D721Med (cell line): Measurements from ENCODE around the gene ERCC6L.

Source experiments
- DNase-seq: peaks from one replicate; pipeline ENCODE4 v3.0.0; 2011; ENCODE audit warnings: low spot score; ENCODE audit not compliant: insufficient read length
- FAIRE-seq: peaks from 2 replicates; lab custom pipeline; 2011; peaks lifted over from hg19 to GRCh38; lab: Jason Lieb, UNC
- CTCF ChIP-seq: IDR thresholded peaks from 2 replicates; pipeline ENCODE4 v1.5.1; 2012; ENCODE audit warnings: mild to moderate bottlenecking, control low read depth; ENCODE audit not compliant: insufficient read depth; ENCODE audit errors: missing control alignments

Gene ERCC6L

GRCh38 chrX:72238721-72239475 lies at the start of gene ERCC6L:
Gene ERCC6L (minus strand): TSS chrX:72239027. CDS start chrX:72238911, 116 bp downstream.
- TF ChIP-seq CTCF, result no peak
- FAIRE-seq, result no peak
- peak; percentile 70 for DNase-seq

- no peak for DNase-seq
- FAIRE-seq, result no peak
- no peak for TF ChIP-seq CTCF
Measured at GRCh38 chrX:72282302-72282701, 43.5 kb upstream of the ERCC6L start.

GRCh38 chrX:72280321-72280845 lies 41.6 kb upstream of the ERCC6L start:
- DNase-seq, result no peak
- no peak for FAIRE-seq
- no peak for TF ChIP-seq CTCF

- FAIRE-seq (no peak), DNase-seq (no peak)
- no peak for TF ChIP-seq CTCF
Measured at GRCh38 chrX:72276478-72276953, 37.7 kb upstream of the ERCC6L start.

- no peak for TF ChIP-seq CTCF
- no peak for DNase-seq
- FAIRE-seq, result no peak
Measured at GRCh38 chrX:72274526-72274925, 35.7 kb upstream of the ERCC6L start.

GRCh38 chrX:72273718-72274117 lies 34.9 kb upstream of the ERCC6L start:
- TF ChIP-seq CTCF, result no peak
- FAIRE-seq, result no peak
- no peak for DNase-seq

GRCh38 chrX:72272868-72273267 lies 34.0 kb upstream of the ERCC6L start:
- DNase-seq (no peak), FAIRE-seq (no peak)
- TF ChIP-seq CTCF, result no peak
